ENCODE measurements around the gene NR2F1-AS1.
A peak's percentile ranks its signal among the peaks of the same experiment; 100 is the strongest.

The NR2F1-AS1 gene

GRCh38 chr5:93588352-93589151 is 7.5 kb upstream of the NR2F1-AS1 start:
- no peak for DNase-seq

- no peak for DNase-seq
Observed at GRCh38 chr5:93587597-93588351, 6.8 kb upstream of the NR2F1-AS1 start.

- DNase-seq = no peak
Observed at GRCh38 chr5:93586736-93587596, 5.9 kb upstream of the NR2F1-AS1 start.

- no peak for DNase-seq
Observed at GRCh38 chr5:93585767-93586385, 4.9 kb upstream of the NR2F1-AS1 start.

GRCh38 chr5:93585041-93585766 is 4.2 kb upstream of the NR2F1-AS1 start:
- DNase-seq = no peak

DNA sequence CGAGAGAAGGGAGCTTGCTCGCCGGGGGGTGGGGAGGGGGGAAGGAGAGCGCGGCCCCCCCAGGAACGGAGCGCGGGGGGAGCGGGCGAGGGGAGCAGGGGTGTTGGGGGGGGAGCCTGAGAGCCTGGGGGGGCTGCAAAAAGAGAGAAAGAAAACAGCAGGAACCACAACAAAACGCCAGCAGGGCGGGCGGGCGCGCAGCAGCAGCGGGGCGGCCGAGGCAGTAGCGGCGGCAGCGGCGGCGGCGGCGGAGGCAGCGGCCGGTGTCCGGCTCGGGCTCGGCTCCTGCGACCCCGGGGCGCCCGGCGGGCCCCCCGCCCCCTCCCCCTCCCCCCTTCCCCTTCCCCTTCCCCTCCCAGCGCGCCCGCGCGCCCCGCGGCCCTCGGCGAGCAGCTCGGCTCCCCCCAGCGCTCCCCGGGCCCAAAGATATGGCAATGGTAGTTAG is 3.6 kb upstream of the NR2F1-AS1 start:
- no peak for DNase-seq

DNA sequence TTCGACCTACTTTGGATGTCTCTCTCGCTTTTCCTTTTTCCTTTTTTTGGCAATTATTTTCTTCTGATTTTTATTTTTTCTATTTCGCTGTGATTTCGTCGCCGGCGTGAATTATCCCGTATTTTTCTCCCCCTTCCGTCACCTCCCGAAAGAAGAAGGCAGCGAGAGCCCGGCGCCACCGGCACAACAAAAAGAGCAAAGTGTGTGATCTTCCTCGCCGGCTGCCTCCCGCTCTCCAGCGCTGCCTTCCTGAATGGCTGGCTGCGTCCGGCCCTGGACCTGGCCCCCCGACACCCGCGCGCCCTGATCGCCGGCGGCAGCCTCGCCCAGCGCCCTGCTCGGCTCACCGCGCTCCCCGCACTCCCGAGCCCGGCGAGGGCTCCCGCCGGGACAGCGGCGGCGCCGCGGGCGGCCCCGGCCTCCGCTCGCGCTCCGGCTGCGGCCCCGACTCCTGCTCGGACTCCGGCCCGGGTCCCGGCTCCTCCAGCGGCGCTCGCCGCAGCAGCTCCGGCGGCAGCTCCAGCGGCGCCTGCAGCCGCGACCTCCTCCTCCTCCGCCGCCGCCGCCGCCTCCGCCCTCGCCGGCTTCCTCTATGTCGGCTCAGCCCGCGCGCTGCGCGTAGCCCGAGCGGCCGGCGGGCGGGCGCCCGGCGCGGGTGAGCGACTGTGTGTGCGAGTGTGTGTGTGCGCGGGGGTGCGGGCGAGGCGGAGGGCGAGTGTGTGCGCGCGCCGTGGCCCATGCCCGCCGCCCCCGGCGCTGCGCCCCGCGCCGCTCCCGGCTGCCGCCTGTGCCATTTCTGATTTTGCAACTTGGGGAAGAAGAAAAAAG is 3.0 kb upstream of the NR2F1-AS1 start:
- peak; percentile 19 for DNase-seq

DNA sequence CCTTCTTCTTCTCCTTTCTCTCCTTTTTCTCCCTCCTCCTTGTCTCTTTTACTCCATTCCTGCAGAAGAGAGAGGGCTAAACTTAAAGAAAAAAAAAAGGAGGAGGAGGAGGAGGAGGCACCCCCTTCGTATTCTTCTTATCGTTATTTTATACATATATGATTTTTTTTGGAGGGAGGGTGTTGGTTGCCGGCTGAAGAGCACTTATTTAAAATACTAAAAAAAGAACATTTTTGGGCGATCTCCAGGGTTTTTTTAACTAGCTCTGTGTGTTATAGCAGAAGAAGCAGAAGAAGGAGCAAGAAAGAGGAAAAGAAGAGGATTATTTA is 2.4 kb upstream of the NR2F1-AS1 start:
- DNase-seq = no peak

DNA sequence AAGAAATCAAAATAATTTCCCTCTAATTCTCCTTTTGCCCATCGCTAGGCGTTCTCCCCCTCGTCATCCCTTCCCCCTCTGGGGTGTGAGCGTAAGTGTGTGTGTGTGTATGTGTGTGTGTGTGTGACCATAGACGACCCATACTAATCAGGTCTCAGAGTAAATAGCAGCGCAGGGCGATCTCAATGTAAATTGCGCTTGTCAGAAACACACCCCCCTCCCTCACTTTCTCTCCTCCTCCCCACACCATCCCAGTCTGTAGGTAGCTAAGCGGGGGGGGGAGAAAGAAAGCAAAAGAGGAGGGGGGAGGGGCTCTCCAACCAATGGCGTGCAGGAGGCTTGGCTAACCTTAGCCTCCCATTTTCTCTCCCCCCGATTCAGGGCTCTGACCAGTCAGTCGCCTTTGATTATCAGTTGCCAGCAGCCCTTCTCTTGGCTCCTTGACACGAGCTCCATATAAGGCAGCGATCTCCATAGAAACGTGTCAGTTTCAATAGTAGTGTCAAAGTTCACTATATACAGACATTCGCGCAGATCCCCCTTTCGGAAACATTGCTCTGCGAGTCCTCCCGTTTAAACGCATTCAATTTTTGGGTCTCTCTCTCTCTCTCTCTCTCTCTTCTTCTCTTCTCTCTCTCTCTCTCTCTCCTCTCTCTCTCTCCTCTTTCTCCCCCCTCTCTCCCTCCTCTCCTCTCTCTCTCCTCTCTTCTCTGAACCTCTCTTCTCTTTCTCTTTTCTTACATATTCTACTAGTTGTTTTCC is 1.8 kb upstream of the NR2F1-AS1 start, which contains the start of gene NR2F1:
NR2F1 (plus strand) TSS at position 546 of the 762 bp plus-strand sequence. CDS start 1,802 bp downstream, outside the sequence.
- DNase-seq = peak; percentile 92

DNA sequence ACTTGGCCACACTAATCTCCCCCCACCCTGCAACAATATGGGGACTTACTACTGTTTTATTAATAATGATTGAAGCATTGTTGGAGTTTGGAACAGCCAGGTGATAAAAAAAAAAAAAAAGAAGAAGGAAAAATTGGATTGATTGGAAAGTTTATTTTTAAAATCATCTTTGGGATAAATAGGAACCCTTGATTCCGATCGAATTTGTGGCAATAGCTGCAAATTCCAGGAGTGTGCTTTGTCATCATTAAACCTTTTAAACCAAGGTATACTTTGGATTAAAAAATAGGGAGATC is 1.1 kb upstream of the NR2F1-AS1 start:
- no peak for DNase-seq

DNA sequence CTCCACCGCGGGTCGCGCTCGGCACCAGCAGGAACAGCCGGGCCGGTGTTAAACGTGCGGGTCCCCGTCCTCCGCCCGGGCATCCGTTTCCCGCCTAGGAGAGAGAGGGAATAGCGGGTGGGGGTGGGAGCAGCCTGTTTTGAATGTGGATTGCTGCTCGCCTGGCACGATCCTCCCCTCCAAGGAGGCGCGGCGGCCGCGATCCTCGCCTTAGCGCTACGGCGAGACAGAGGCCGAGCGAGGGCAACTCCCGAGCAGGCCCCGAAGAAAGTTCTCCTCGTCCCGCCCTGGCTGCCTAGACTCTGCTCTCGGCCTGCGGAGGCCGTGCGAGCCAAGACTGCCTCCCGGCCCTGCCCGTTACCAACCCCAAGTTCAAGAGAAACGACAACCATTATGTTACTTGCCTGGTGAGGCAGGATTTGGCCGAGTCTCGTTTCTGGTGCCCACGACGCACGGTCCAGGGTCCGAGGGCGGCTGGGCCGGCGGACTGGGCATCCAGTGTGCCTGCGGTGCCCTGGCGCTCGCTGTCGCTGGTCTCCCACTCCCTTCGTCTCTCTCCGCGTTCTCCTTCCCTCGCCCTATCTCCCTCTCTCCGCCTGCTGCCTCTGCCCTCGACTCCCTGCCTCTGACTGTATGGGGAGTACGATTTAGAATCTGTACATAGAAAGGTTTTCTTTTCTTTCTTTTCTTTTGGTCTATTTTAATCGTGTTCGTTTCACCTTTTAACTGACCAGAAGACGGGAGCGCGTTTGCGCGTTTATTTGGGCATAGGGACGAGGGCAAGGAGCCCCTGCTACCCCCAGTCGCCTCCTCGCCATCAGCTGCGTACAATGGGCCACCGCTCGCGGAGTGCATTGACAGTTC is 724 bp downstream of the NR2F1-AS1 start:
- DNase-seq = no peak

DNA sequence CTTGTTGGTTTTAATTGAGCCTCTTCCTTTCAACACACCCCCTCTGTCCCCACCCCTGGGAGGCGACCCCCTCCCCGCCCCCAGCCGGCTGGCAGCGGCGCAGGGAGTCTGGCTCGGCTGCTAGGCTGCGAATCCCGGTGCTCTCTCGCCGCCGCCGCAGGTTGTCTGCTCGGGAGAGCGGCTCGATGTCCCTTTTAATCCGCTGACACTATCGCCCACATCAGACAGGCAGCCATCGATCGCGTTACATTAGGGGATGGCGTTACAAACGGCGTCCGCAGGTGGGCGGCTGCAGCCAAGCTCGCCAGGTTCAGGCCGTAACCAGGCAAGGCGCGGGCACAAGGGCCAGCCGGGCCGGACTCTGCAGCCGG is 1.3 kb downstream of the NR2F1-AS1 start:
- no peak for DNase-seq

DNA sequence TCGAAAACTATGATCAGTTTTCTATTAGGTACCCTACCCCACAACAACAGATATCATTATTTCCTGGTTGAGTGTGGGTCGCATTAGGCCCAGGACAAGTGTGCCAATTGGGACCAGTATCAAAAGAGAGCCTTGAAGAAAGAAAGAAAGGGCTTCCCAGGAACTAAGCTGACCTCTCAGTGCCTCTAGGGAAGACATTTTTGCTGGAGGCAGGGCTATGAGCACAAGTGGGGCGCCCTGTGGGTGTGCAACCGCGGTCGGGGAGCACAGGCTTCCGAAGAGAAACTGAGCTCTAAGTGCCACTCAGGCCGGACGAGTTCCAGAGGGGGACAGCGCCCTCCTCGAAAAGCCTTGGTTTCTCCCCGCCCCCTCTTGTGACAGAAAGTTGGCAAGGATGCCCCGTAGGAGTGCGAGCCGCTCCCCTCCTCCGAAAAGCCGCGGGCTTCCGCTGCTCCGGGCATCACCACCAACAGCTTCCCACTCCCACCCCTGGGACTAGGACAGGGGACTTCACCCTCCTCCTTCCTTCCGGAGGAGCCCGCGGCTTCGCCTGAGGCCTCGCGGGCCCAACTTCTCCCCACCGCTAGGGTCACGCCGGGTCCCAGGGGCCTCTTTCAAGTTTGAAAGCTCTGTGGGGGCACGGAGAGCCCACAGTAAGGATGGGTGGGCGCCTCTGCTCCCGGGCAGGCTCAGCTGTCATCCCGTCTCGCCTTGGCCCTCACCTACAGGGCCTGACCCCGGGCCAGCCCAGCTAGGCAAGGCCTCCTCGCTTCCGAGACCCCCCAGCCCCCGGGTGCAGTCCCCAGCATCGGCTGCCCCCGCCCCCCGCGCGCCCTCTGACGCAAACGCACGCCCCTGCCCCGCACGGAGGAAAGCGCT is 2.0 kb downstream of the NR2F1-AS1 start:
- no peak for DNase-seq

GRCh38 chr5:93577854-93578812 is 2.9 kb downstream of the NR2F1-AS1 start:
- DNase-seq = no peak

DNA sequence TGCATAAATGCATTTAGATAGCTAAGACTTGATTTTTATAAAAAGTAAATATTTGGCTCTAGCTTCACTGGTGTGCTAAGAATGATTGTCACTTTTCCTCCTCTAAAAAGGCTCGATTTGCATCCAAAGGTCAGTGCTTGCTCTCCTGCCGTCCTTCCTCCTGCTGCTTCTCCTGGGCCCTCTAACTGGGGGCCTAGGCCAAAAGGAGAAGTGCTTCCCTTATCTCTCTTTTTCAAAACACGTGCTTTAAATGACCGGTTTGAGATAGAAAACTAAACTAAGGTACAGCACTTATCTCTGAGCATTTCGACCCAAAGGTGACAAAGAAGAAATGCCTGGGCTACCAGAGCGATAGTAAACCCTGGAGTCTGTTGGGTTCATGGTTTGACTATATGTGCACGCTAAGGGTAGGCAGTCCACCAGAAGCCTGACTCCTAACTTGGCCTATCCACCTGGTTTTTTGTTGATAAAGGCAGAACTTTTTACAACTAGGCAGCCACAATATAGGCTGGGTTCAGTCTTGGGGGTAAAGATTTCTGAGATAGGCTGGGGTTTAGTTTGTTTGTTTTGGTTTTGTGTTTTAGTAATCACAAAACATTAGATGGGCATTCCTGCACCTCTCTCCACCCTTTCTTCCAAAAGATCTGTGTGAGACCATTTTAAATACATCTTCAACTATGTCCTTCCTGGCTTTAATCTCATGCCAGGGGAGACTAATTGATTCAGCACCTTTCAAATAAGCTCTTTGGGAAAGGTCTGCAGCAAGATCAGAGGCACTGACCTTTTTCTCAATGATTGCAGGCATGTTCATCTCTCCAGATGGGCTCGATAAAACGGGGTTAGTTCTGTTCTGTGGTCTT is 3.8 kb downstream of the NR2F1-AS1 start:
- no peak for DNase-seq
